ENCODE results near the gene EYA2. TPM values are rescaled to one million over a fixed set of nuclear protein-coding genes. Genes with fewer than 3 reads are reported as not detected.

EYA2 gene
- total and polyA plus RNA-seq, 2 donors = 11.1 to 28.5 TPM

- DNase-seq (ENCODE audit: low read depth in 6 of 9, low spot score in 9 of 9) = no peak
- H3K36me3 ChIP-seq (ENCODE audit: control insufficient read depth in 2 of 2, insufficient read depth in 2 of 2, low read length in 1 of 2) = no peaks in the 10 kb centered on the region
- no peak overlapping the region for H3K4me3 ChIP-seq (ENCODE audit: low read length in 2 of 2)
- H3K4me1 ChIP-seq (ENCODE audit: control insufficient read depth in 2 of 2, insufficient read depth in 2 of 2, low read length in 2 of 2) = no peaks in the 10 kb centered on the region
- H3K27ac ChIP-seq (ENCODE audit: low read depth in 1 of 2, low read length in 1 of 2) = no peak overlapping the region
- no peaks in the 10 kb centered on the region for H3K27me3 ChIP-seq (ENCODE audit: control insufficient read depth in 2 of 2, insufficient read depth in 1 of 2, low read length in 1 of 2)
- no peaks in the 10 kb centered on the region for H3K9me3 ChIP-seq (ENCODE audit: control insufficient read depth in 2 of 2, insufficient read depth in 1 of 2, low read length in 1 of 2)
Measured at GRCh38 chr20:47179267-47179666, 284.6 kb downstream of the EYA2 start.

DNA sequence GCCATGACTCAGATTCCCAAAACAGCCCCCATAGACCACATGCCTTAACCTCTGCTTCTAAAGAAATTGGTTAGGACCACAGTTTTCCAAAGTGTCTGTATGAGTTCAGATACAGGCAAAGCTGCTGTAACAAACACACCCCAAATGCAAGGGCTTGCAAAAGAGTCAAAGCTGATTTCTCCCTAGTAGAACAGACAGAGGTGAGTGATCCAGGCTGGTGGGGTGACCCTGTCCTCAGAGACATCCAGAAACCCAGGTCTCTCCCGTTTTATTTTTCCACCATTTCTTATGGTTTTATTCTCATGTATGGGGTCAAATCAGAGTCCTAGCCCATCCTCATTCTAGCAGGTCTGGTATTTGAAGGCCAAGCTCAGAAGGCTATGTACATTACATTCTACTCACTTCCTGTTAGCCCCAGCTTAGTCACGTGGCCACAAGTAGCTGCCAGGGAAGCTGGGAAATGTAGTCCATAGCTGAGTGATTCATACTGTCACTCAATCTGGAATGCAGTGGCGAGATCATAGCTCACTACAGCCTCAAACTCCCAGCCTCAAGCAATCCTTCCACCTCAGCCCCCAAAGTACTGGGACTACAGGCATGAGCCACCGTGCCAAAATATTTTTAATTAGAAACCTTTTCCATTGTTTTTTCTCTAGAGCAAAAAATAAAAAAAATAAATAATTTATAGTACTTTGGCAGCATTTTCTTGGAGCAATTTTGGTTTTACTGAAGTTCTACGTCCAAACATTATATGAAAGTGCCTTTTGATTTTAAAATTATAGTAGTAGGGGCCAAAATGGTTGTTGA is 286.6 kb downstream of the EYA2 start:
- Histone ChIP-seq H3K27me3 (ENCODE audit: control insufficient read depth in 2 of 2, insufficient read depth in 1 of 2, low read length in 1 of 2) (no peaks in the 10 kb centered on the region), H3K27ac (ENCODE audit: low read depth in 1 of 2, low read length in 1 of 2) (no peak overlapping the region), H3K4me1 (ENCODE audit: control insufficient read depth in 2 of 2, insufficient read depth in 2 of 2, low read length in 2 of 2) (no peaks in the 10 kb centered on the region), H3K36me3 (ENCODE audit: control insufficient read depth in 2 of 2, insufficient read depth in 2 of 2, low read length in 1 of 2) (no peaks in the 10 kb centered on the region), H3K4me3 (ENCODE audit: low read length in 2 of 2) (no peak overlapping the region), H3K9me3 (ENCODE audit: control insufficient read depth in 2 of 2, insufficient read depth in 1 of 2, low read length in 1 of 2) (no peaks in the 10 kb centered on the region)
- DNase-seq (ENCODE audit: low read depth in 6 of 9, low spot score in 9 of 9) = peak in 3 of 9 donors; percentile 8 to 37 (median 8)
- 85% methylated on average over 5 of the region's 5 CpGs for WGBS

GRCh38 chr20:47183367-47183766 is 288.7 kb downstream of the EYA2 start:
- no peak overlapping the region for H3K4me3 ChIP-seq (ENCODE audit: low read length in 2 of 2)
- 81% methylated on average over 9 of the region's 9 CpGs for WGBS

GRCh38 chr20:47187450-47188195 is 293.0 kb downstream of the EYA2 start:
- no peak for DNase-seq (ENCODE audit: low read depth in 6 of 9, low spot score in 9 of 9)
- Histone ChIP-seq H3K4me3 (ENCODE audit: low read length in 2 of 2) (no peak overlapping the region), H3K27ac (ENCODE audit: low read depth in 1 of 2, low read length in 1 of 2) (peak overlapping the region in 1 of 2 donors; percentile 10), H3K36me3 (ENCODE audit: control insufficient read depth in 2 of 2, insufficient read depth in 2 of 2, low read length in 1 of 2) (no peaks in the 10 kb centered on the region), H3K9me3 (ENCODE audit: control insufficient read depth in 2 of 2, insufficient read depth in 1 of 2, low read length in 1 of 2) (no peaks in the 10 kb centered on the region), H3K4me1 (ENCODE audit: control insufficient read depth in 2 of 2, insufficient read depth in 2 of 2, low read length in 2 of 2) (no peaks in the 10 kb centered on the region), H3K27me3 (ENCODE audit: control insufficient read depth in 2 of 2, insufficient read depth in 1 of 2, low read length in 1 of 2) (no peaks in the 10 kb centered on the region)
- WGBS = 78% methylated on average over 19 of the region's 19 CpGs

More at GRCh38 chr20:47183367-47183766, 288.7 kb downstream of the EYA2 start:
- H3K36me3 ChIP-seq (ENCODE audit: control insufficient read depth in 2 of 2, insufficient read depth in 2 of 2, low read length in 1 of 2) = no peaks in the 10 kb centered on the region
- no peaks in the 10 kb centered on the region for H3K9me3 ChIP-seq (ENCODE audit: control insufficient read depth in 2 of 2, insufficient read depth in 1 of 2, low read length in 1 of 2)
- H3K27me3 ChIP-seq (ENCODE audit: control insufficient read depth in 2 of 2, insufficient read depth in 1 of 2, low read length in 1 of 2) = no peaks in the 10 kb centered on the region
- H3K27ac ChIP-seq (ENCODE audit: low read depth in 1 of 2, low read length in 1 of 2) = no peak overlapping the region
- no peak for DNase-seq (ENCODE audit: low read depth in 6 of 9, low spot score in 9 of 9)
- H3K4me1 ChIP-seq (ENCODE audit: control insufficient read depth in 2 of 2, insufficient read depth in 2 of 2, low read length in 2 of 2) = no peaks in the 10 kb centered on the region

DNA sequence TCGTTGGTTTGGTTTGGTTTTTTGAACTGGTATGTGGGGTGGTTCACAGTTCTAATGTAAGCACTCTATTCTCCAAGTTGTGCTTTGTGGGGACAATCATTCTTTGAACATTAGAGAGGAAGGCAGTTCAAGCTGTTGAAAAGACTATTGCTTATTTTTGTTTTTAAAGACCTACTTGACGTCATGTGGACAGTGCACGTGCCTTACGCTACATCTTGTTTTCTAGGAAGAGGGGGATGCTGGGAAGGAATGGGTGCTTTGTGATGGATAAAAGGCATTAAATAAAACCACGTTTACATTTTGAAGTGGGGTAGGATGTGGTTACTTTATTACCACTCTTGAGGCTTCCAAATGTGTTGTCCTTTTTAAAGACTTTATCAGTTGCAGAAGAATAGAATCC is 293.9 kb downstream of the EYA2 start:
- Histone ChIP-seq H3K4me3 (ENCODE audit: low read length in 2 of 2) (no peak overlapping the region), H3K4me1 (ENCODE audit: control insufficient read depth in 2 of 2, insufficient read depth in 2 of 2, low read length in 2 of 2) (no peaks in the 10 kb centered on the region), H3K27ac (ENCODE audit: low read depth in 1 of 2, low read length in 1 of 2) (no peak overlapping the region), H3K27me3 (ENCODE audit: control insufficient read depth in 2 of 2, insufficient read depth in 1 of 2, low read length in 1 of 2) (no peaks in the 10 kb centered on the region), H3K36me3 (ENCODE audit: control insufficient read depth in 2 of 2, insufficient read depth in 2 of 2, low read length in 1 of 2) (no peaks in the 10 kb centered on the region), H3K9me3 (ENCODE audit: control insufficient read depth in 2 of 2, insufficient read depth in 1 of 2, low read length in 1 of 2) (no peaks in the 10 kb centered on the region)
- WGBS = 64% methylated on average over 5 of the region's 5 CpGs
- DNase-seq (ENCODE audit: low read depth in 6 of 9, low spot score in 9 of 9) = no peak

GRCh38 chr20:47189060-47189459 is 294.4 kb downstream of the EYA2 start:
- Histone ChIP-seq H3K27ac (ENCODE audit: low read depth in 1 of 2, low read length in 1 of 2) (no peak overlapping the region), H3K36me3 (ENCODE audit: control insufficient read depth in 2 of 2, insufficient read depth in 2 of 2, low read length in 1 of 2) (no peaks in the 10 kb centered on the region), H3K27me3 (ENCODE audit: control insufficient read depth in 2 of 2, insufficient read depth in 1 of 2, low read length in 1 of 2) (no peaks in the 10 kb centered on the region), H3K9me3 (ENCODE audit: control insufficient read depth in 2 of 2, insufficient read depth in 1 of 2, low read length in 1 of 2) (no peaks in the 10 kb centered on the region), H3K4me3 (ENCODE audit: low read length in 2 of 2) (no peak overlapping the region), H3K4me1 (ENCODE audit: control insufficient read depth in 2 of 2, insufficient read depth in 2 of 2, low read length in 2 of 2) (no peaks in the 10 kb centered on the region)
- DNase-seq (ENCODE audit: low read depth in 6 of 9, low spot score in 9 of 9) = no peak
- 62% methylated on average over 11 of the region's 11 CpGs for WGBS

- Histone ChIP-seq H3K36me3 (ENCODE audit: control insufficient read depth in 2 of 2, insufficient read depth in 2 of 2, low read length in 1 of 2) (no peaks in the 10 kb centered on the region), H3K27ac (ENCODE audit: low read depth in 1 of 2, low read length in 1 of 2) (no peak overlapping the region), H3K4me1 (ENCODE audit: control insufficient read depth in 2 of 2, insufficient read depth in 2 of 2, low read length in 2 of 2) (no peaks in the 10 kb centered on the region), H3K27me3 (ENCODE audit: control insufficient read depth in 2 of 2, insufficient read depth in 1 of 2, low read length in 1 of 2) (peaks cover 0 to 2% of the 10 kb centered on the region in 2 donors), H3K4me3 (ENCODE audit: low read length in 2 of 2) (no peak overlapping the region), H3K9me3 (ENCODE audit: control insufficient read depth in 2 of 2, insufficient read depth in 1 of 2, low read length in 1 of 2) (no peaks in the 10 kb centered on the region)
- no peak for DNase-seq (ENCODE audit: low read depth in 6 of 9, low spot score in 9 of 9)
- WGBS = 91% methylated on average over 1 of the region's 1 CpG
Measured at GRCh38 chr20:47191074-47191673, 296.5 kb downstream of the EYA2 start.

- H3K4me1 ChIP-seq (ENCODE audit: control insufficient read depth in 2 of 2, insufficient read depth in 2 of 2, low read length in 2 of 2) = peaks cover 0 to 2% of the 10 kb centered on the region in 2 donors
- no peak for DNase-seq (ENCODE audit: low read depth in 6 of 9, low spot score in 9 of 9)
- 95% methylated on average over 3 of the region's 3 CpGs for WGBS
- no peaks in the 10 kb centered on the region for H3K36me3 ChIP-seq (ENCODE audit: control insufficient read depth in 2 of 2, insufficient read depth in 2 of 2, low read length in 1 of 2)
- H3K27ac ChIP-seq (ENCODE audit: low read depth in 1 of 2, low read length in 1 of 2) = no peak overlapping the region
- H3K4me3 ChIP-seq (ENCODE audit: low read length in 2 of 2) = no peak overlapping the region
- H3K9me3 ChIP-seq (ENCODE audit: control insufficient read depth in 2 of 2, insufficient read depth in 1 of 2, low read length in 1 of 2) = no peaks in the 10 kb centered on the region
- peaks cover 0 to 2% of the 10 kb centered on the region in 2 donors for H3K27me3 ChIP-seq (ENCODE audit: control insufficient read depth in 2 of 2, insufficient read depth in 1 of 2, low read length in 1 of 2)
Measured at GRCh38 chr20:47191956-47192355, 297.3 kb downstream of the EYA2 start.

DNA sequence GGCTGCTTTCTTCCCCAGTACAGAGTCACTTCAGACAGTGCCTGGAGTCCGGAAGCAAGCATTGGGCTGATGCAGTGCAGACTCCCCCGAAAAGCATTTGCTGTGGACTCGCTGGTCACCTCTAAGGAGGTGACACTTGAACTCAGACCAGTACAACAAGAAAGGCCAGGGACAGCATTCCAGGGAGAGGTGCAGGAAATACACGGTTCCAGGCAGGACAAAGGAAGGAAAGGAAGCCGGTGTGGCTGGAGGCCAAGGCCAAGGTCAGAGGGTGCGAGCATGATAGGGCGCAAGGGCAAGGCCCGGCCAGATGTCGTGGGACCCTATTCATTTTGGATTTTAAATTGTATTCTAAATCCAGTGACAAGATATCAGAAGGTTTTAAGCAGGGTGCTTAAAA is 300.9 kb downstream of the EYA2 start:
- Histone ChIP-seq H3K27me3 (ENCODE audit: control insufficient read depth in 2 of 2, insufficient read depth in 1 of 2, low read length in 1 of 2) (peaks cover 0 to 2% of the 10 kb centered on the region in 2 donors), H3K4me3 (ENCODE audit: low read length in 2 of 2) (no peak overlapping the region), H3K36me3 (ENCODE audit: control insufficient read depth in 2 of 2, insufficient read depth in 2 of 2, low read length in 1 of 2) (no peaks in the 10 kb centered on the region), H3K9me3 (ENCODE audit: control insufficient read depth in 2 of 2, insufficient read depth in 1 of 2, low read length in 1 of 2) (no peaks in the 10 kb centered on the region), H3K27ac (ENCODE audit: low read depth in 1 of 2, low read length in 1 of 2) (no peak overlapping the region), H3K4me1 (ENCODE audit: control insufficient read depth in 2 of 2, insufficient read depth in 2 of 2, low read length in 2 of 2) (peaks cover 0 to 2% of the 10 kb centered on the region in 2 donors)
- DNase-seq (ENCODE audit: low read depth in 6 of 9, low spot score in 9 of 9) = no peak
- WGBS = 71% methylated on average over 9 of the region's 9 CpGs

All from thymus (tissue), 11 donors.